ENCODE measurements around the gene INCENP. TPM values are rescaled to one million over a fixed set of nuclear protein-coding genes. Genes with fewer than 3 reads are reported as not detected.

INCENP gene
- total and polyA plus RNA-seq, 2 donors (not counting 1 experiment from before 2014, with no cell fraction given), result 8.9 to 37.8 TPM

DNA sequence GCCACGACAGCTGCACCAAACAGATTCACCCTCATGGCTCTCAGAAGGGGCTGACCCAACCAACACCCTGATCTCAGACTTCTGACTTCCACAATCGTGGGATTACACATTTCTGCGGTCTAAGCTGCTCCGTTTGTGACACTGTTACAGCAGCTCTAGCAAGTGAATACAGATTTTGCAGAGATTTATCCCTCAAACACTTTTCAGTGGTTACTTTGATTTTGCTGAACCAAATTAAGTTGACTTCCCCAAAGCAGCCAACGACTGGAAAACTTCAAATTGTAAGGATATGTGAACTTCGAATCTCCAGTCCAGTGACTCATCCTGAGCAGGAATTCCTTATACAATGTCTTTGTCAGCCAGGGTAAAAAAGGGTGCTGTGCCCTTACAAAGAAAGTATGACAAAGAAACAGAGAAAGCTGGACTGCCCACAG, 14.8 kb upstream of the INCENP start:
- H3K36me3 ChIP-seq (replicated peaks in 1 of 2; ENCODE audit: control extremely low read depth in 1 of 2, control insufficient read depth in 1 of 2, extremely low read depth in 1 of 2, insufficient read depth in 2 of 2, low read length in 1 of 2), result no peaks in the 10 kb centered on the region
- TF ChIP-seq, protein P1, sequence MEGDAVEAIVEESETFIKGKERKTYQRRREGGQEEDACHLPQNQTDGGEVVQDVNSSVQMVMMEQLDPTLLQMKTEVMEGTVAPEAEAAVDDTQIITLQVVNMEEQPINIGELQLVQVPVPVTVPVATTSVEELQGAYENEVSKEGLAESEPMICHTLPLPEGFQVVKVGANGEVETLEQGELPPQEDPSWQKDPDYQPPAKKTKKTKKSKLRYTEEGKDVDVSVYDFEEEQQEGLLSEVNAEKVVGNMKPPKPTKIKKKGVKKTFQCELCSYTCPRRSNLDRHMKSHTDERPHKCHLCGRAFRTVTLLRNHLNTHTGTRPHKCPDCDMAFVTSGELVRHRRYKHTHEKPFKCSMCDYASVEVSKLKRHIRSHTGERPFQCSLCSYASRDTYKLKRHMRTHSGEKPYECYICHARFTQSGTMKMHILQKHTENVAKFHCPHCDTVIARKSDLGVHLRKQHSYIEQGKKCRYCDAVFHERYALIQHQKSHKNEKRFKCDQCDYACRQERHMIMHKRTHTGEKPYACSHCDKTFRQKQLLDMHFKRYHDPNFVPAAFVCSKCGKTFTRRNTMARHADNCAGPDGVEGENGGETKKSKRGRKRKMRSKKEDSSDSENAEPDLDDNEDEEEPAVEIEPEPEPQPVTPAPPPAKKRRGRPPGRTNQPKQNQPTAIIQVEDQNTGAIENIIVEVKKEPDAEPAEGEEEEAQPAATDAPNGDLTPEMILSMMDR (IDR thresholded peaks at IDR 0.05), result no peak
- no peak for TF ChIP-seq EZH2 (IDR thresholded peaks at IDR 0.05; ENCODE audit: borderline replicate concordance, insufficient read depth, low read depth, low read length, poor library complexity, severe bottlenecking)
- no peak overlapping the region for H3K9ac ChIP-seq (ENCODE audit: low read length)
- ChIA-PET POLR2A (no interaction called here), CTCF (interaction anchor here (0.7 to 9.6 kb wide), 34 partner anchors 7 to 375 kb away, joined by 3 to 222 read pairs (median 9); partner anchors contain the start of genes FADS3, FEN1, FTH1 and INCENP)
- H3K9me3 Mint-ChIP-seq (ENCODE audit: insufficient read depth), result no peaks in the 10 kb centered on the region
- H3K4me2 ChIP-seq (replicated peaks; ENCODE audit: low read depth, low read length, poor library complexity, severe bottlenecking), result no peak overlapping the region
- H3K4me1 Mint-ChIP-seq, result peaks cover 9% of the 10 kb centered on the region
- no peak overlapping the region for H3K27ac Mint-ChIP-seq
- no peaks in the 10 kb centered on the region for H3K27me3 Mint-ChIP-seq
- no peak for DNase-seq
- H3K27ac ChIP-seq (ENCODE audit: low read length in 2 of 2), result no peak overlapping the region
- peaks cover 0 to 3% (median under 1%) of the 10 kb centered on the region in 4 experiments for H3K27me3 ChIP-seq (replicated peaks in 1 of 4; ENCODE audit: control extremely low read depth in 1 of 4, control insufficient read depth in 3 of 4, insufficient read depth in 4 of 4, low read length in 3 of 4)
- intact Hi-C loops (cut with micrococcal nuclease), result loop anchor here (1.0 kb wide), 1 partner anchor 210 kb away; no protein-coding TSS in a partner anchor
- no peak overlapping the region for H2AFZ ChIP-seq (ENCODE audit: insufficient read depth, low read depth, low read length, poor library complexity, severe bottlenecking)
- no peak overlapping the region for H3K4me3 Mint-ChIP-seq
- H3K4me1 ChIP-seq (ENCODE audit: control insufficient read depth in 2 of 2, insufficient read depth in 2 of 2, low read length in 2 of 2), result peaks cover 0 to 12% of the 10 kb centered on the region in 2 donors
- no peak overlapping the region for H3K4me3 ChIP-seq (ENCODE audit: control extremely low read depth in 1 of 5, extremely low read depth in 1 of 5, insufficient read depth in 1 of 5, low read depth in 2 of 5, low read length in 4 of 5)
- no peaks in the 10 kb centered on the region for H4K20me1 ChIP-seq (ENCODE audit: control insufficient read depth, insufficient read depth, low read length, poor library complexity, severe bottlenecking)
- peaks cover 0 to 7% (median 0%) of the 10 kb centered on the region in 3 donors for H3K9me3 ChIP-seq (ENCODE audit: control extremely low read depth in 1 of 3, control insufficient read depth in 2 of 3, insufficient read depth in 1 of 3, low read length in 2 of 3)
- 67% methylated on average over 5 of the region's 6 CpGs for WGBS (ENCODE audit: insufficient coverage)
- ATAC-seq (ENCODE audit: low read depth), result no peak
- H3K79me2 ChIP-seq (ENCODE audit: control insufficient read depth, insufficient read depth, low read length), result no peaks in the 10 kb centered on the region

DNA sequence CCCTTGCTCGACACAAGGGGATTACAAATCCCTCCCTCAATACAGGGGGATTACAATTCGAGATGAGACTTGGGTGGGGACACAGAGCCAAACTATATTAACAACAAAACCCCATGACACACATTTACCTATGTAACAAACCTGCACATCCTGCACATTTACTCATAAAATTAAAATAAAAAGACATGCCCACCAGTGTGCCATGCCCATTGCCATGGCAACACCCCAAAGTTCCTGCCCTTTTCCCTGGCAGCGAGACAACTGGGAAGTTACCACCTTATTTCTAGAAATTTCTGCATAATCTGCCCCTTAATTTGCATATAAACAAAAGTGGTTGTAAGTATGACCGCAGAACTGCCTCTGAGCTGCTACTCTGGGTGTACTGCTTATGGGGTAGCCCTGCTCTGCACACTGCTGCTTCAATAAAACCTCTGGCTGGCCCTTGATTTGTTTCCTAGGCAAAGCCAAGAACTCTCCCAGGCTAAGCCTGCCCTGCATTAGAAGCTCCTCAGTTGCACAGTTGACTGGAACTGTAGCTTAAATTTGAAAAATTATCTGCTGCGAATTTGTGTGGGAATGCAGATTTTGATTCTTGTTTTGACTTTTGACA, 8.6 kb upstream of the INCENP start:
- H3K4me3 ChIP-seq (ENCODE audit: control extremely low read depth in 1 of 5, extremely low read depth in 1 of 5, insufficient read depth in 1 of 5, low read depth in 2 of 5, low read length in 4 of 5), result no peak overlapping the region
- H4K20me1 ChIP-seq (ENCODE audit: control insufficient read depth, insufficient read depth, low read length, poor library complexity, severe bottlenecking), result no peaks in the 10 kb centered on the region
- H3K27ac ChIP-seq (ENCODE audit: low read length in 2 of 2), result no peak overlapping the region
- peaks cover 2% of the 10 kb centered on the region for H3K4me1 Mint-ChIP-seq
- no peak overlapping the region for H3K9ac ChIP-seq (ENCODE audit: low read length)
- ChIA-PET CTCF (interaction anchor here (1.0 to 1.8 kb wide), 4 partner anchors 9 to 318 kb away, joined by 3 to 6 read pairs (median 4); no protein-coding TSS in a partner anchor), POLR2A (interaction anchor here (0.6 to 0.7 kb wide), 2 partner anchors 218 to 826 kb away, joined by 3 to 7 read pairs; no protein-coding TSS in a partner anchor)
- H3K9me3 ChIP-seq (ENCODE audit: control extremely low read depth in 1 of 3, control insufficient read depth in 2 of 3, insufficient read depth in 1 of 3, low read length in 2 of 3), result peaks cover 0 to 4% (median 0%) of the 10 kb centered on the region in 3 donors
- H3K79me2 ChIP-seq (ENCODE audit: control insufficient read depth, insufficient read depth, low read length), result no peaks in the 10 kb centered on the region
- 100% methylated on average over 2 of the region's 5 CpGs for WGBS (ENCODE audit: insufficient coverage)
- intact Hi-C loops (cut with micrococcal nuclease), result no loop called here
- peaks cover 8% of the 10 kb centered on the region for H3K9me3 Mint-ChIP-seq (ENCODE audit: insufficient read depth)
- no peak overlapping the region for H3K27ac Mint-ChIP-seq
- peaks cover 0 to 5% (median 0%) of the 10 kb centered on the region in 4 experiments for H3K27me3 ChIP-seq (replicated peaks in 1 of 4; ENCODE audit: control extremely low read depth in 1 of 4, control insufficient read depth in 3 of 4, insufficient read depth in 4 of 4, low read length in 3 of 4)
- no peaks in the 10 kb centered on the region for H3K36me3 ChIP-seq (replicated peaks in 1 of 2; ENCODE audit: control extremely low read depth in 1 of 2, control insufficient read depth in 1 of 2, extremely low read depth in 1 of 2, insufficient read depth in 2 of 2, low read length in 1 of 2)
- H3K4me1 ChIP-seq (ENCODE audit: control insufficient read depth in 2 of 2, insufficient read depth in 2 of 2, low read length in 2 of 2), result peaks cover 0 to 8% of the 10 kb centered on the region in 2 donors
- H2AFZ ChIP-seq (ENCODE audit: insufficient read depth, low read depth, low read length, poor library complexity, severe bottlenecking), result no peak overlapping the region
- ATAC-seq (ENCODE audit: low read depth), result no peak
- H3K4me2 ChIP-seq (replicated peaks; ENCODE audit: low read depth, low read length, poor library complexity, severe bottlenecking), result no peak overlapping the region
- no peak for TF ChIP-seq EZH2 (IDR thresholded peaks at IDR 0.05; ENCODE audit: borderline replicate concordance, insufficient read depth, low read depth, low read length, poor library complexity, severe bottlenecking)
- TF ChIP-seq, protein P1 (IDR thresholded peaks at IDR 0.05), result no peak
- H3K27me3 Mint-ChIP-seq, result no peaks in the 10 kb centered on the region
- H3K4me3 Mint-ChIP-seq, result no peak overlapping the region
- DNase-seq, result no peak

All from B cell (primary cell).